ENCODE data around the gene ASF1A. TPM values are rescaled to one million over a fixed set of nuclear protein-coding genes. Genes with fewer than 3 reads are reported as not detected.

Gene ASF1A
- 16.2 and 17.9 TPM in 2 replicates for total RNA-seq

- H3K36me3 ChIP-seq (ENCODE audit: control insufficient read depth, insufficient read depth, low read length), result no peaks in the 10 kb centered on the region
- TF ChIP-seq CTCF (IDR thresholded peaks at IDR 0.05; ENCODE audit: insufficient read depth, low read length, poor library complexity, severe bottlenecking), result peak; percentile 57
- H3K4me3 ChIP-seq (ENCODE audit: low read depth, low read length), result peak within 1 kb of the TSS; percentile 93
- no peaks in the 10 kb centered on the region for H3K27me3 ChIP-seq (ENCODE audit: control insufficient read depth, insufficient read depth, low read length)
- peak; percentile 88 for DNase-seq (ENCODE audit: low read depth)
Measured at GRCh38 chr6:118893807-118894424, at the start of gene ASF1A. Gene ASF1A, plus strand, starts transcription at chr6:118894152. Its CDS starts 262 bp downstream, at chr6:118894414.

DNA sequence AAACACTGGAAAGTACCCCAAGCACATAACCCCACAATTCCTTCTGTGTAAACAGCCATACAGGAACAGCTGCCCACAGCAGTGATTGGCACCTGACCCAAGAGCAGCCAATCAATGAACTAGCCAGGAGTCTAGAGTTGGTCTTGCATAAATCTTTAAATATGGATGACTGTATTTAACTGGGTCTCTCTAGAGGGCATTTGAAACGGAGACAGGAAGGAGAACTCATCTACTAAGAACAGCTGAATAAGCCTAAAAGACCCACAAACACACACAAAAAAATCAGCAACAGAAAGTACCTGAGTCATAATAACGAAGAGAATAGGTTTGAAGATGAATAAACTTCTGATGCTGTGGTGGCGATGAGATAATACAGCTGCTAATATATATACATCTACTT is 49.0 kb upstream of the ASF1A start:
- Histone ChIP-seq H3K36me3 (ENCODE audit: control insufficient read depth, insufficient read depth, low read length) (no peaks in the 10 kb centered on the region), H3K27me3 (ENCODE audit: control insufficient read depth, insufficient read depth, low read length) (no peaks in the 10 kb centered on the region), H3K4me3 (ENCODE audit: low read depth, low read length) (no peak overlapping the region)
- DNase-seq (ENCODE audit: low read depth), result no peak
- TF ChIP-seq CTCF (IDR thresholded peaks at IDR 0.05; ENCODE audit: insufficient read depth, low read length, poor library complexity, severe bottlenecking), result no peak

DNA sequence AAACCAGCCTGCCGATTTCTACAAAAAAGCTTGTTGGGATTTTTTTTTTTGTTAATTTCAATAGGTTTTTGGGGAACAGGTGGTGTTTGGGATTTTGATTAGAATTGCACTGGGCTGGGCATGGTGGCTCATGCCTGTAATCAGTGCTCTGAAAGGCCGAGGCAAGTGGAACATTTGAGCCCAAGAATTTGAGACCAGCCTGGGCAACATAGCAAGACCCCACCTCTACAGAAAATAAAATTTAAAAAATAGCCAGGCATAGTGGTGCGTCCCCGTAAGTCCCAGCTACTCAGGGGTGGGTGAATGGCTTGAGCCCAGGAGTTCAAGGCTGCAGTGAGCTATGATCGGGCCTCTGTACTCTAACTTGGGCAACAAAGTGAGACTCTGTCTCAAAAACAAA is 40.5 kb upstream of the ASF1A start:
- DNase-seq (ENCODE audit: low read depth), result no peak
- no peak for TF ChIP-seq CTCF (IDR thresholded peaks at IDR 0.05; ENCODE audit: insufficient read depth, low read length, poor library complexity, severe bottlenecking)
- H3K4me3 ChIP-seq (ENCODE audit: low read depth, low read length), result no peak overlapping the region
- no peaks in the 10 kb centered on the region for H3K36me3 ChIP-seq (ENCODE audit: control insufficient read depth, insufficient read depth, low read length)
- H3K27me3 ChIP-seq (ENCODE audit: control insufficient read depth, insufficient read depth, low read length), result no peaks in the 10 kb centered on the region

DNA sequence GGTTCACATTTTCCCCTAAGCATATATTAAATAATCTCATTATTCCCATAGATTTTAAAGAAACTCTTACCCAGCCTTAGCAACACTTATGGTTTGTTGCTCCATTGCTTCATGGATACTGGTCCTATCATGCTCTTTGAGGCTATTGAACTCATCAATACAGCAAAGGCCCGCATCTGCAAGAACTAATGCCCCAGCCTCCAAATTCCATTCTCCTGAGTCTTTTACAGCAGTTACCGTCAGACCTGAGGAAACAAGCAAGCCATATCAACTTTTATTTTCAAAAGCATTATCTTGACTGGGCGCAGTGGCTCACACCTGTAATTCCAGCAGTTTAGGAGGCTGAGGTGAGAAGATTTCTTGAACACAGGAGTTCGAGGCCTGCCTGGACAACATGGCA is 37.7 kb upstream of the ASF1A start:
- Histone ChIP-seq H3K36me3 (ENCODE audit: control insufficient read depth, insufficient read depth, low read length) (no peaks in the 10 kb centered on the region), H3K4me3 (ENCODE audit: low read depth, low read length) (no peak overlapping the region), H3K27me3 (ENCODE audit: control insufficient read depth, insufficient read depth, low read length) (no peaks in the 10 kb centered on the region)
- no peak for TF ChIP-seq CTCF (IDR thresholded peaks at IDR 0.05; ENCODE audit: insufficient read depth, low read length, poor library complexity, severe bottlenecking)
- no peak for DNase-seq (ENCODE audit: low read depth)

DNA sequence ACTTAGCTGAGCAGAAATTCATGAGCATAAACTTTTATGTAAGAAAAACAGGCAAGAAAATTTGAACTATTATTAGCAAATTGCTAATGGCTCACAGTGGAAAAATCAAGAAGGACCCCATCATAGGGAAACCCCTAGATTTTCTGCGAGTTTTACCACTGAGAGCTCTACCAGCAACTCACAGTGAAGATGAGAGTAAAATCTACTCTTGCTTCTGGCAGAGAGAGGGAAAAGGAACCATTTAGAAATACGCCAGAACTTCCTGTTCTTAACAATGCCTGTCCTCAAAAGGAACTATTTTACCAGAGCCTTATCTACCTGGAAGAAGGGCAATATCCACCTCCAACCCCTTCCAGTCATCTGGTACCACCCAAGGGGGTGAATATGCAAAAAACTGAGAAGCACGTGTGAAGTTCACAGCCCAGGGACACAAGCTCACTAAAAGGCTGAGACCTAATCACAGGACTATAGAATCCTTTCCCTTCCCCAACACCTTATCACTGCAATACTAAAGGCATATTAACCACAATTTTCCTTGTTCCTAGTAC is 34.4 kb upstream of the ASF1A start:
- Histone ChIP-seq H3K27me3 (ENCODE audit: control insufficient read depth, insufficient read depth, low read length) (no peaks in the 10 kb centered on the region), H3K4me3 (ENCODE audit: low read depth, low read length) (no peak overlapping the region), H3K36me3 (ENCODE audit: control insufficient read depth, insufficient read depth, low read length) (no peaks in the 10 kb centered on the region)
- no peak for TF ChIP-seq CTCF (IDR thresholded peaks at IDR 0.05; ENCODE audit: insufficient read depth, low read length, poor library complexity, severe bottlenecking)
- DNase-seq (ENCODE audit: low read depth), result no peak

GRCh38 chr6:118860363-118860762 is 33.6 kb upstream of the ASF1A start:
- DNase-seq (ENCODE audit: low read depth), result no peak
- H3K4me3 ChIP-seq (ENCODE audit: low read depth, low read length), result no peak overlapping the region
- H3K27me3 ChIP-seq (ENCODE audit: control insufficient read depth, insufficient read depth, low read length), result no peaks in the 10 kb centered on the region
- TF ChIP-seq CTCF (IDR thresholded peaks at IDR 0.05; ENCODE audit: insufficient read depth, low read length, poor library complexity, severe bottlenecking), result no peak
- no peaks in the 10 kb centered on the region for H3K36me3 ChIP-seq (ENCODE audit: control insufficient read depth, insufficient read depth, low read length)
